Measurements from ENCODE around the gene PIP5K1B. TPM values are rescaled to one million over a fixed set of nuclear protein-coding genes. Genes with fewer than 3 reads are reported as not detected.

PIP5K1B gene
- total and polyA plus RNA-seq, 2 of the 13 experiments (the other 11 are each of a cell fraction or from before 2014, with no cell fraction given) = 15.8 to 17.5 TPM

- TF ChIP-seq TFDP1 (CRISPR knock-in tag; IDR thresholded peaks at IDR 0.05; ENCODE audit: borderline replicate concordance) (no peak), TBX3 (IDR thresholded peaks at IDR 0.05; ENCODE audit: borderline replicate concordance) (no peak), ZBTB42 (CRISPR knock-in tag; IDR thresholded peaks at IDR 0.05) (no peak), ZNF460 (CRISPR knock-in tag; IDR thresholded peaks at IDR 0.05; ENCODE audit: borderline replicate concordance) (no peak; the same call in 1 of the 2 replicates), ZNF20 (CRISPR knock-in tag; IDR thresholded peaks at IDR 0.05) (no peak), SNAPC2 (CRISPR knock-in tag; IDR thresholded peaks at IDR 0.05) (no peak), HOXA9 (CRISPR knock-in tag; IDR thresholded peaks at IDR 0.05; ENCODE audit: borderline replicate concordance) (no peak), FLYWCH1 (CRISPR knock-in tag; IDR thresholded peaks at IDR 0.05) (no peak), SAP130 (CRISPR knock-in tag; IDR thresholded peaks at IDR 0.05; ENCODE audit: low read depth) (peak; percentile 66), ZNF784 (CRISPR knock-in tag; IDR thresholded peaks at IDR 0.05; ENCODE audit: borderline replicate concordance) (no peak), ELF4 (CRISPR knock-in tag; IDR thresholded peaks at IDR 0.05; ENCODE audit: borderline replicate concordance) (no peak), ZNF891 (CRISPR knock-in tag; IDR thresholded peaks at IDR 0.05) (no peak), MTF2 (CRISPR knock-in tag; IDR thresholded peaks at IDR 0.05; ENCODE audit: borderline replicate concordance) (no peak), MAZ (IDR thresholded peaks at IDR 0.05; ENCODE audit: borderline replicate concordance, low read depth, low read length) (no peak), MAZ (CRISPR knock-in tag; IDR thresholded peaks at IDR 0.05; ENCODE audit: low read depth) (no peak), ZNF546 (CRISPR knock-in tag; conservative IDR thresholded peaks at IDR 0.05) (no peak), RAD21 (CRISPR knock-in tag; IDR thresholded peaks at IDR 0.05) (no peak), NRL (CRISPR knock-in tag; IDR thresholded peaks at IDR 0.05; ENCODE audit: borderline replicate concordance) (no peak), STAT5B (CRISPR knock-in tag; IDR thresholded peaks at IDR 0.05) (0 out of 2 replicates have a peak, but pooled peaks have one; percentile 56), EED (CRISPR knock-in tag; IDR thresholded peaks at IDR 0.05) (no peak), PTBP1 (IDR thresholded peaks at IDR 0.05; ENCODE audit: low read depth, low read length, poor library complexity, severe bottlenecking) (no peak), BORCS8-MEF2B (CRISPR knock-in tag; IDR thresholded peaks at IDR 0.05) (no peak), ZNF644 (CRISPR knock-in tag; IDR thresholded peaks at IDR 0.05; ENCODE audit: low read depth) (no peak), CCAR2 (optimal IDR thresholded peaks at IDR 0.05; ENCODE audit: low read depth, low read length) (no peak), SMAD9 (CRISPR knock-in tag; IDR thresholded peaks at IDR 0.05) (no peak), SSRP1 (CRISPR knock-in tag; IDR thresholded peaks at IDR 0.05) (no peak), HOXA5 (CRISPR knock-in tag; IDR thresholded peaks at IDR 0.05) (no peak), ZBTB33 (CRISPR knock-in tag; IDR thresholded peaks at IDR 0.05) (peak; percentile 22; the same call in 1 of the 2 replicates), ETV6 (CRISPR knock-in tag; conservative IDR thresholded peaks at IDR 0.05) (0 out of 2 replicates have a peak, but pooled peaks have one; percentile 69), RCOR2 (CRISPR knock-in tag; IDR thresholded peaks at IDR 0.05) (peak; percentile 89), ZNF446 (CRISPR knock-in tag; IDR thresholded peaks at IDR 0.05) (no peak)
Measured at GRCh38 chr9:68969538-68969937, 264.5 kb downstream of the PIP5K1B start (continued).
